GM12878 (cell line): ENCODE data around the gene SEMA5B. TPM values are rescaled to one million over a fixed set of nuclear protein-coding genes. Genes with fewer than 3 reads are reported as not detected.

Experiments used
- ATAC-seq: fragments of 200-7000 bp; cut with Tn5 transposase; 3 replicates; pipeline ENCODE4 v1.9.1; 2020; ENCODE audit warnings: mild to moderate bottlenecking, moderate library complexity
- BruUV-seq: library from RNA; stranded (reverse); fragments of 400-500 nt; replicated peaks from 2 replicates; lab custom pipeline; 2021; lab: Mats Ljungman, UMichigan
- CTCF ChIA-PET: fragments of 300-600 bp; sonication (Branson Sonifier 250); formaldehyde crosslinking; extraction: SDS; loops from one replicate; lab custom pipeline; 2021; ENCODE audit warnings: inconsistent platforms; lab: Yijun Ruan, JAX
- POLR2A ChIA-PET: fragments of 350-600 bp; formaldehyde crosslinking; extraction: SDS; loops from one replicate; lab custom pipeline; 2021; ENCODE audit warnings: inconsistent platforms; lab: Charles Lee
- RAD21 ChIA-PET: fragments of 300-600 bp; sonication (Branson Sonifier 250); formaldehyde crosslinking; loops from one replicate; lab custom pipeline; 2023; ENCODE audit warnings: antibody characterized with exemption; ENCODE audit not compliant: unreplicated experiment; lab: Charles Lee
- SMC1A ChIA-PET: fragments of 300-600 bp; sonication (Branson Sonifier 250); formaldehyde crosslinking; loops from one replicate; lab custom pipeline; 2023; ENCODE audit not compliant: unreplicated experiment, uncharacterized antibody; lab: Charles Lee
- DNase-seq: peaks from one replicate; pipeline ENCODE4 v3.0.0-alpha.2; 2011; ENCODE audit warnings: low read depth, low spot score
- FAIRE-seq: peaks from 3 replicates; lab custom pipeline; 2011; peaks lifted over from hg19 to GRCh38; lab: Jason Lieb, UNC
- H2AFZ ChIP-seq: 2 replicates; pipeline ENCODE4 v1.6.0; 2011; ENCODE audit warnings: low read depth, low read length, control low read depth; ENCODE audit not compliant: control insufficient read depth
- H3K27ac ChIP-seq: 2 replicates; pipeline ENCODE4 v1.5.1; 2011; ENCODE audit warnings: control low read depth; ENCODE audit not compliant: control insufficient read depth, insufficient read depth
- H3K27me3 ChIP-seq, 2 experiments: replicated peaks in 1 of 2; 2 replicates each; pipeline versions ENCODE4 v1.6.0 to v1.6.1; 2011; ENCODE audit warnings: low read length in 1 of 2; ENCODE audit not compliant: control insufficient read depth in 2 of 2, insufficient read depth in 2 of 2
- H3K36me3 ChIP-seq, 2 experiments: 2 replicates each; pipeline ENCODE4 v1.5.1; 2011; ENCODE audit warnings: low read length in 1 of 2; ENCODE audit not compliant: control insufficient read depth in 2 of 2, insufficient read depth in 2 of 2
- H3K4me1 ChIP-seq: 2 replicates; pipeline ENCODE4 v1.6.1; 2011; ENCODE audit warnings: mild to moderate bottlenecking, low read length, moderate library complexity, mixed read lengths; ENCODE audit not compliant: control insufficient read depth, insufficient read depth
- H3K4me2 ChIP-seq: 2 replicates; pipeline ENCODE4 v1.6.0; 2011; ENCODE audit warnings: control low read depth; ENCODE audit not compliant: control insufficient read depth, insufficient read depth
- H3K4me3 ChIP-seq: fragments of 200-600 bp; sonication (generic); 2 replicates; pipeline ENCODE4 v1.5.1; 2016
- H3K79me2 ChIP-seq: 2 replicates; pipeline ENCODE4 v1.6.0; 2011; ENCODE audit warnings: low read length; ENCODE audit not compliant: control insufficient read depth, insufficient read depth
- H3K9ac ChIP-seq: 2 replicates; pipeline ENCODE4 v1.8.0; 2011; ENCODE audit warnings: low read length, control low read depth, mixed read lengths; ENCODE audit not compliant: control insufficient read depth, insufficient read depth
- H3K9me3 ChIP-seq: replicated peaks from 3 replicates; pipeline ENCODE4 v1.5.1; 2011; ENCODE audit warnings: mild to moderate bottlenecking, low read length; ENCODE audit not compliant: control insufficient read depth, insufficient read depth
- H4K20me1 ChIP-seq: 2 replicates; pipeline ENCODE4 v1.6.0; 2011; ENCODE audit not compliant: control insufficient read depth, insufficient read depth
- BHLHE40 ChIP-seq, 2 experiments: fragments of 450-650 bp in 1 of 2; IDR thresholded peaks; 2 replicates each; pipeline ENCODE4 v1.6.1; 2011 to 2017; ENCODE audit warnings: low read depth in 2 of 2, borderline replicate concordance in 1 of 2, improper control_type of control experiment in 1 of 2, low read length in 1 of 2, mild to moderate bottlenecking in 1 of 2
- CHD1 ChIP-seq: IDR thresholded peaks from 2 replicates; pipeline ENCODE4 v1.6.1; 2012; ENCODE audit warnings: low read depth, low read length, improper control_type of control experiment
- EZH2 ChIP-seq: IDR thresholded peaks from 2 replicates; pipeline ENCODE4 v1.6.1; 2012; ENCODE audit warnings: low read depth, mild to moderate bottlenecking, control low read depth, inconsistent platforms, low read length, borderline replicate concordance; ENCODE audit not compliant: control insufficient read depth
- HDAC6 ChIP-seq: fragments of 200-600 bp; sonication (generic); IDR thresholded peaks from one replicate; pipeline ENCODE4 v1.8.0; 2017; ENCODE audit warnings: antibody characterized with exemption; ENCODE audit not compliant: unreplicated experiment
- KAT2A ChIP-seq: conservative IDR thresholded peaks from 2 replicates; pipeline ENCODE4 v1.6.1; 2011; ENCODE audit warnings: low read depth, low read length; ENCODE audit not compliant: control insufficient read depth
- NFIC ChIP-seq: IDR thresholded peaks from 2 replicates; pipeline ENCODE4 v1.6.1; 2012; ENCODE audit warnings: low read depth, mild to moderate bottlenecking, inconsistent platforms, low read length, moderate library complexity
- NR2F1 ChIP-seq: fragments of 450-650 bp; conservative IDR thresholded peaks from 2 replicates; pipeline ENCODE4 v1.6.1; 2017; ENCODE audit warnings: mild to moderate bottlenecking
- POU2F2 ChIP-seq: IDR thresholded peaks from 3 replicates; pipeline ENCODE4 v1.6.1; 2011; ENCODE audit warnings: low read depth, mild to moderate bottlenecking, low read length, borderline replicate concordance
- WRNIP1 ChIP-seq: IDR thresholded peaks from 2 replicates; pipeline ENCODE4 v1.6.1; 2011; ENCODE audit warnings: low read depth, low read length, improper control_type of control experiment, borderline replicate concordance
- ZBTB33 ChIP-seq: fragments of 450-650 bp; IDR thresholded peaks from 2 replicates; pipeline ENCODE4 v1.6.1; 2017; ENCODE audit warnings: mild to moderate bottlenecking
- WGBS: methylation state at CpG from one replicate; pipeline ENCODE4 v1.1.6; 2016; ENCODE audit warnings: low lambda C conversion rate; ENCODE audit not compliant: insufficient replicate concordance, insufficient coverage; ENCODE audit errors: missing lambda C conversion rate; 5-methylcytosine and 5-hydroxymethylcytosine counted together
- in situ Hi-C: fragments of 300-500 bp; cut with MboI; formaldehyde crosslinking; loops from 9 replicates; pipeline ENCODE4 v1.14.3; 2018; ENCODE audit warnings: mixed read lengths
- intact Hi-C: fragments of 100-400 bp; cut with micrococcal nuclease; formaldehyde crosslinking; loops from one replicate; pipeline ENCODE4 v1.14.2; 2022; ENCODE audit not compliant: unreplicated experiment
- polyA plus RNA-seq, 11 experiments: library from polyadenylated mRNA; depleted of rRNA in 4 of 11; unstranded in 6 of 11; stranded (reverse) in 5 of 11; fragments of >200 nt; fragmentation: Nextera tagmentation in 4 of 11; fragmentation: Illumina TruSeq in 1 of 11; extraction: Ambion mirVana in 4 of 11; extraction: Trizol in 1 of 11; gene quantifications; 1 replicate in 1 of 11; 2 replicates in 10 of 11; pipeline versions ENCODE4 v1.2.1 to v1.2.3, GENCODE V29; 2011 to 2016; ENCODE audit warnings: inconsistent platforms in 2 of 11, missing spikeins in 2 of 11, low read depth in 1 of 11
- total RNA-seq, 4 experiments: library from RNA; depleted of rRNA in 3 of 4; stranded (reverse); fragments of >200 nt in 3 of 4; fragmentation: Illumina TruSeq in 1 of 4; extraction: Trizol in 1 of 4; gene quantifications; 2 replicates each; pipeline versions ENCODE4 v1.2.1 to v1.2.3, GENCODE V29; 2013 to 2021
- TF ChIP-seq, protein P1 (sequence below): fragments of 450-650 bp; IDR thresholded peaks from 2 replicates; pipeline ENCODE4 v1.6.1; 2017; ENCODE audit warnings: mild to moderate bottlenecking, low read depth, inconsistent platforms; ENCODE audit not compliant: poor library complexity, severe bottlenecking

Gene SEMA5B
- total and polyA plus RNA-seq, 10 of the 15 experiments (the other 5 are each of a cell fraction or from before 2014, with no cell fraction given), result 0.05 TPM; not detected in 9

- RAD21 ChIA-PET, result interaction anchor here (0.8 kb wide), 1 partner anchor 29 kb away, joined by 3 read pairs; no protein-coding TSS in a partner anchor
- 0% methylated on average over 2 of the region's 2 CpGs for WGBS
- H3K79me2 ChIP-seq, result no peaks in the 10 kb centered on the region
- intact Hi-C loops, result no loop called here
- no peaks in the 10 kb centered on the region for H4K20me1 ChIP-seq
- H3K9ac ChIP-seq, result no peak overlapping the region
- H2AFZ ChIP-seq, result no peak overlapping the region
- no TSS peak for BruUV-seq
- POLR2A ChIA-PET, result interaction anchor here (0.5 kb wide), 1 partner anchor 55 kb away, joined by 3 read pairs; no protein-coding TSS in a partner anchor
- H3K9me3 ChIP-seq, result no peaks in the 10 kb centered on the region
- DNase-seq (no peak), ATAC-seq (no peak; the same call in 2 of the 3 replicates), FAIRE-seq (no peak)
- TF ChIP-seq, protein P1, sequence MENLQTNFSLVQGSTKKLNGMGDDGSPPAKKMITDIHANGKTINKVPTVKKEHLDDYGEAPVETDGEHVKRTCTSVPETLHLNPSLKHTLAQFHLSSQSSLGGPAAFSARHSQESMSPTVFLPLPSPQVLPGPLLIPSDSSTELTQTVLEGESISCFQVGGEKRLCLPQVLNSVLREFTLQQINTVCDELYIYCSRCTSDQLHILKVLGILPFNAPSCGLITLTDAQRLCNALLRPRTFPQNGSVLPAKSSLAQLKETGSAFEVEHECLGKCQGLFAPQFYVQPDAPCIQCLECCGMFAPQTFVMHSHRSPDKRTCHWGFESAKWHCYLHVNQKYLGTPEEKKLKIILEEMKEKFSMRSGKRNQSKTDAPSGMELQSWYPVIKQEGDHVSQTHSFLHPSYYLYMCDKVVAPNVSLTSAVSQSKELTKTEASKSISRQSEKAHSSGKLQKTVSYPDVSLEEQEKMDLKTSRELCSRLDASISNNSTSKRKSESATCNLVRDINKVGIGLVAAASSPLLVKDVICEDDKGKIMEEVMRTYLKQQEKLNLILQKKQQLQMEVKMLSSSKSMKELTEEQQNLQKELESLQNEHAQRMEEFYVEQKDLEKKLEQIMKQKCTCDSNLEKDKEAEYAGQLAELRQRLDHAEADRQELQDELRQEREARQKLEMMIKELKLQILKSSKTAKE, result no peak
- in situ Hi-C loops, result no loop called here
- H3K27ac ChIP-seq, result no peak overlapping the region
- 0 out of 2 replicates have a peak, but pooled peaks cover 3% of the 10 kb centered on the region for H3K4me1 ChIP-seq
- no peak overlapping the region for H3K4me3 ChIP-seq
- SMC1A ChIA-PET, result interaction anchor here (1.1 to 1.4 kb wide), 2 partner anchors 28 to 160 kb away, joined by 3 read pairs; no protein-coding TSS in a partner anchor
- CTCF ChIA-PET, result no interaction called here
- no peak overlapping the region for H3K4me2 ChIP-seq
- peaks cover 0 to 2% of the 10 kb centered on the region in 2 experiments; a peak in 1 of 4 replicates for H3K27me3 ChIP-seq
- H3K36me3 ChIP-seq, result no peaks in the 10 kb centered on the region
Measured at GRCh38 chr3:122974764-122975162, 52.8 kb downstream of the SEMA5B start.

- RAD21 ChIA-PET, result interaction anchor here (0.8 kb wide), 1 partner anchor 28 kb away, joined by 3 read pairs; no protein-coding TSS in a partner anchor
- Histone ChIP-seq H4K20me1 (no peaks in the 10 kb centered on the region), H3K9ac (no peak overlapping the region), H3K27me3 (peaks cover 0 to 2% of the 10 kb centered on the region in 2 experiments; a peak in 2 of 4 replicates), H3K27ac (no peak overlapping the region), H2AFZ (no peak overlapping the region), H3K79me2 (no peaks in the 10 kb centered on the region), H3K4me2 (no peak overlapping the region), H3K9me3 (no peaks in the 10 kb centered on the region), H3K4me1 (0 out of 2 replicates have a peak, but pooled peaks cover 3% of the 10 kb centered on the region), H3K36me3 (no peaks in the 10 kb centered on the region), H3K4me3 (no peak overlapping the region)
- in situ Hi-C loops (no loop called here), intact Hi-C loops (no loop called here)
- DNase-seq (no peak), ATAC-seq (no peak), FAIRE-seq (no peak)
- SMC1A ChIA-PET, result interaction anchor here (1.1 to 1.4 kb wide), 2 partner anchors 27 to 160 kb away, joined by 3 read pairs; no protein-coding TSS in a partner anchor
- CTCF ChIA-PET, result interaction anchor here (0.7 kb wide), 1 partner anchor 336 kb away, joined by 3 read pairs; no protein-coding TSS in a partner anchor
- POLR2A ChIA-PET, result no interaction called here
- no TSS peak for BruUV-seq
- WGBS, result 61% methylated on average over 12 of the region's 12 CpGs
- TF ChIP-seq HDAC6 (no peak), ZBTB33 (no peak), KAT2A (no peak), WRNIP1 (no peak), NR2F1 (no peak), BHLHE40 (IDR thresholded peaks at IDR 0.05; ENCODE audit: borderline replicate concordance in 1 of 2, low read depth in 2 of 2, low read length in 1 of 2) (no peak), NFIC (no peak), POU2F2 (no peak), EZH2 (no peak), CHD1 (no peak)
Measured at GRCh38 chr3:122973893-122974615, 53.5 kb downstream of the SEMA5B start.
